IMR-90 (cell line): ENCODE results near the gene MROH7. TPM values are rescaled to one million over a fixed set of nuclear protein-coding genes. Genes with fewer than 3 reads are reported as not detected.
A peak's percentile ranks its signal among the peaks of the same experiment; 100 is the strongest.

Experiments
- ATAC-seq: fragments of 200-7000 bp; cut with Tn5 transposase; 2 replicates; pipeline ENCODE4 v1.9.1; 2020; ENCODE audit warnings: low read depth, mild to moderate bottlenecking, moderate library complexity
- BruUV-seq: library from RNA; stranded (reverse); fragments of 400-500 nt; replicated peaks from 2 replicates; lab custom pipeline; 2021; lab: Mats Ljungman, UMichigan
- CTCF ChIA-PET: fragments of 300-600 bp; formaldehyde crosslinking; extraction: SDS; loops from one replicate; lab custom pipeline; 2021; ENCODE audit warnings: antibody characterized with exemption; lab: Yijun Ruan, JAX
- POLR2A ChIA-PET: fragments of 300-600 bp; sonication (Branson Sonifier 250); formaldehyde crosslinking; loops from one replicate; lab custom pipeline; 2022; ENCODE audit warnings: antibody characterized with exemption; ENCODE audit not compliant: unreplicated experiment; lab: Charles Lee
- DNase-seq: peaks from one replicate; pipeline ENCODE4 v3.0.0; 2013
- H2AFZ ChIP-seq: replicated peaks from 2 replicates; pipeline ENCODE3; 2013; ENCODE audit warnings: low read length, mild to moderate bottlenecking; ENCODE audit not compliant: poor library complexity
- H2AK5ac ChIP-seq: 2 replicates; pipeline ENCODE4 v1.6.1; 2013; ENCODE audit warnings: low read depth, low read length, inconsistent platforms
- H2AK9ac ChIP-seq: replicated peaks from 2 replicates; pipeline ENCODE3; 2013; ENCODE audit warnings: mild to moderate bottlenecking, low read depth, low read length, moderate library complexity; ENCODE audit not compliant: poor library complexity
- H2BK120ac ChIP-seq: 2 replicates; pipeline ENCODE4 v1.6.1; 2013; ENCODE audit warnings: low read depth, low read length, inconsistent platforms
- H2BK15ac ChIP-seq: 3 replicates; pipeline ENCODE4 v1.6.1; 2013; ENCODE audit warnings: low read depth, low read length, inconsistent platforms
- H2BK20ac ChIP-seq: 2 replicates; pipeline ENCODE4 v1.6.1; 2013; ENCODE audit warnings: low read depth, mild to moderate bottlenecking, inconsistent platforms, low read length, moderate library complexity
- H2BK5ac ChIP-seq: 2 replicates; pipeline ENCODE4 v1.6.1; 2013; ENCODE audit warnings: mild to moderate bottlenecking, low read depth, low read length, inconsistent platforms; ENCODE audit not compliant: poor library complexity, severe bottlenecking
- H3K14ac ChIP-seq: replicated peaks from 2 replicates; pipeline ENCODE4 v1.6.1; 2013; ENCODE audit warnings: low read depth, low read length, inconsistent platforms
- H3K18ac ChIP-seq: 2 replicates; pipeline ENCODE4 v1.6.1; 2013; ENCODE audit warnings: low read depth, low read length, control low read depth
- H3K23ac ChIP-seq: 2 replicates; pipeline ENCODE4 v1.6.1; 2013; ENCODE audit warnings: low read depth, low read length, inconsistent platforms
- H3K27ac ChIP-seq: 2 replicates; pipeline ENCODE4 v1.5.1; 2013; ENCODE audit warnings: mild to moderate bottlenecking, control low read depth, low read length; ENCODE audit not compliant: insufficient read depth
- H3K27me3 ChIP-seq: 2 replicates; pipeline ENCODE4 v1.6.1; 2013; ENCODE audit warnings: low read length; ENCODE audit not compliant: control insufficient read depth, insufficient read depth
- H3K36me3 ChIP-seq: 2 replicates; pipeline ENCODE4 v1.6.1; 2013; ENCODE audit warnings: low read length, mixed read lengths; ENCODE audit not compliant: control insufficient read depth, insufficient read depth
- H3K4ac ChIP-seq: 2 replicates; pipeline ENCODE4 v1.6.1; 2013; ENCODE audit warnings: low read depth, low read length, inconsistent platforms
- H3K4me1 ChIP-seq: 2 replicates; pipeline ENCODE4 v1.6.1; 2013; ENCODE audit warnings: low read length, mixed read lengths; ENCODE audit not compliant: control insufficient read depth, insufficient read depth
- H3K4me2 ChIP-seq: 2 replicates; pipeline ENCODE4 v1.6.1; 2013; ENCODE audit warnings: low read depth, mild to moderate bottlenecking, control low read depth, low read length, moderate library complexity
- H3K4me3 ChIP-seq: 2 replicates; pipeline ENCODE4 v1.5.1; 2013; ENCODE audit warnings: low read depth, mild to moderate bottlenecking, control low read depth, low read length, moderate library complexity; ENCODE audit not compliant: insufficient read depth
- H3K56ac ChIP-seq: 2 replicates; pipeline ENCODE4 v1.6.1; 2013; ENCODE audit warnings: low read length, inconsistent platforms; ENCODE audit not compliant: insufficient read depth; ENCODE audit errors: extremely low read depth
- H3K79me1 ChIP-seq, 2 experiments: 2 replicates each; pipeline ENCODE4 v1.6.1; 2013; ENCODE audit warnings: low read length in 2 of 2, inconsistent platforms in 1 of 2, low read depth in 1 of 2
- H3K9ac ChIP-seq: 2 replicates; pipeline ENCODE4 v1.6.1; 2013; ENCODE audit warnings: low read depth, low read length, control low read depth
- H3K9me1 ChIP-seq: 2 replicates; pipeline ENCODE4 v1.6.1; 2013; ENCODE audit warnings: low read length, inconsistent platforms; ENCODE audit not compliant: insufficient read depth
- H3K9me3 ChIP-seq: 2 replicates; pipeline ENCODE4 v1.6.1; 2013; ENCODE audit warnings: low read length; ENCODE audit not compliant: control insufficient read depth, insufficient read depth
- H4K20me1 ChIP-seq: 2 replicates; pipeline ENCODE4 v1.6.1; 2013; ENCODE audit warnings: low read length, inconsistent platforms; ENCODE audit not compliant: insufficient read depth
- H4K5ac ChIP-seq: 2 replicates; pipeline ENCODE4 v1.6.1; 2013; ENCODE audit warnings: mild to moderate bottlenecking, low read depth, low read length, control low read depth
- H4K8ac ChIP-seq, 2 experiments: 2 replicates each; pipeline ENCODE4 v1.6.1; 2013; ENCODE audit warnings: low read depth in 2 of 2, low read length in 2 of 2, control low read depth in 1 of 2, inconsistent platforms in 1 of 2
- H4K91ac ChIP-seq: 2 replicates; pipeline ENCODE4 v1.6.1; 2013; ENCODE audit warnings: low read depth, low read length, inconsistent platforms; ENCODE audit not compliant: insufficient read depth
- CEBPB ChIP-seq: IDR thresholded peaks from 2 replicates; pipeline ENCODE4 v1.6.1; 2012; ENCODE audit warnings: low read depth, low read length, improper control_type of control experiment
- CHD1 ChIP-seq: IDR thresholded peaks from 2 replicates; pipeline ENCODE4 v1.6.1; 2012; ENCODE audit warnings: low read depth, low read length, improper control_type of control experiment
- CTCF ChIP-seq: conservative IDR thresholded peaks from 2 replicates; pipeline ENCODE4 v1.5.1; 2012; ENCODE audit warnings: mild to moderate bottlenecking, low read depth, low read length, improper control_type of control experiment
- FOS ChIP-seq: fragments of 150-350 bp; IDR thresholded peaks from 2 replicates; pipeline ENCODE4 v1.6.1; 2016; ENCODE audit warnings: low read depth, low read length
- MAFK ChIP-seq: IDR thresholded peaks from 2 replicates; pipeline ENCODE4 v1.6.1; 2012; ENCODE audit warnings: low read depth, low read length, improper control_type of control experiment
- MXI1 ChIP-seq: IDR thresholded peaks from 2 replicates; pipeline ENCODE4 v1.6.1; 2012; ENCODE audit warnings: low read depth, mild to moderate bottlenecking, low read length, moderate library complexity, borderline replicate concordance
- NFE2L2 ChIP-seq: fragments of 150-350 bp; IDR thresholded peaks from 2 replicates; pipeline ENCODE4 v1.6.1; 2016; ENCODE audit warnings: low read depth, mild to moderate bottlenecking, low read length
- POLR2A ChIP-seq: IDR thresholded peaks from 2 replicates; pipeline ENCODE4 v1.6.1; 2012; ENCODE audit warnings: mild to moderate bottlenecking, low read depth, low read length
- RAD21 ChIP-seq: IDR thresholded peaks from 2 replicates; pipeline ENCODE4 v1.6.1; 2012; ENCODE audit warnings: low read length, improper control_type of control experiment
- RCOR1 ChIP-seq: IDR thresholded peaks from 2 replicates; pipeline ENCODE4 v1.6.1; 2012; ENCODE audit warnings: mild to moderate bottlenecking, low read length, improper control_type of control experiment; ENCODE audit not compliant: insufficient replicate concordance
- RFX5 ChIP-seq: IDR thresholded peaks from 2 replicates; pipeline ENCODE4 v1.8.0; 2012; ENCODE audit warnings: low read depth, mild to moderate bottlenecking, low read length, moderate library complexity
- SMC3 ChIP-seq: fragments of 150-350 bp; IDR thresholded peaks from 2 replicates; pipeline ENCODE4 v1.6.1; 2016; ENCODE audit warnings: low read depth, mild to moderate bottlenecking, antibody characterized with exemption, low read length, moderate library complexity
- USF2 ChIP-seq: fragments of 150-350 bp; IDR thresholded peaks from 2 replicates; pipeline ENCODE4 v1.6.1; 2017; ENCODE audit warnings: mild to moderate bottlenecking, antibody characterized with exemption, low read length, low read depth
- WGBS, 2 experiments: methylation state at CpG; one replicate each; pipeline versions ENCODE4 v1.1.5 to v1.1.7; 2013; ENCODE audit warnings: missing lambda C conversion rate in 2 of 2; ENCODE audit not compliant: insufficient read length in 1 of 2; ENCODE audit errors: extremely low coverage in 2 of 2; 5-methylcytosine and 5-hydroxymethylcytosine counted together
- dilution Hi-C: fragments of 300-500 bp; cut with HindIII; formaldehyde crosslinking; loops from one replicate; pipeline ENCODE4 v1.14.3; 2018; ENCODE audit warnings: low sequenced_read_pairs; ENCODE audit not compliant: unreplicated experiment
- in situ Hi-C: fragments of 300-500 bp; cut with MboI; formaldehyde crosslinking; loops from 3 replicates; pipeline ENCODE4 v1.14.3; 2019; ENCODE audit warnings: low sequenced_read_pairs, inconsistent platforms, mixed read lengths
- intact Hi-C: fragments of 100-400 bp; cut with micrococcal nuclease; formaldehyde crosslinking; loops from 2 replicates; pipeline ENCODE4 v1.10.0; 2022
- polyA plus RNA-seq, 3 experiments: library from polyadenylated mRNA; depleted of rRNA; stranded (reverse); fragments of >200 nt; gene quantifications; 2 replicates each; pipeline ENCODE4 v1.2.3, GENCODE V29; 2012; ENCODE audit warnings: low replicate concordance in 1 of 3
- total RNA-seq: library from RNA; depleted of rRNA; stranded (reverse); fragments of >200 nt; gene quantifications from 2 replicates; pipeline ENCODE4 v1.2.3, GENCODE V29; 2012

The MROH7 gene
- total and polyA plus RNA-seq, 2 of the 4 experiments (the other 2 are of a cell fraction): not detected

DNA sequence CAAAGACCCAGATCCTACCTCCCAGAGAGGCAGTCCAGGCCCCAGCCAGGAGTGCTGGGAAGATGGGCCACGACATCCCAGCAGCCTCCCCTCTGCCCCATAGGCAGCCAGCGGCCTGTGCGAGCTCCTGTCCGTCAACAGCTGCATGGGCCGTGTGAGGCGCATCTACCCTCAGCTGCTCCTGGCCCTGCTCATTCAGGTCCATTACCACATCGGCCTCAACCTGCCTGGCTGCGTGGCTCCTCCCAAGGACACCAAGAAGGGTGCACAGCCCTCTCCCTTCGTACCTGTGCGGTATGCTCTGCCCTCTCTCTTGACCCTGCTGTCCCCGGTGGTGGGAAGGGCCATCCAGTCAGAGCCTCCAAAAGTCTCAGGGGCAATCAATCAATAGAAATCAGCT, 44.6 kb downstream of the MROH7 start:
- H3K36me3 ChIP-seq: no peaks in the 10 kb centered on the region
- no peak overlapping the region for H4K5ac ChIP-seq
- no peak overlapping the region for H3K18ac ChIP-seq
- no peak overlapping the region for H4K91ac ChIP-seq
- no peak overlapping the region for H3K14ac ChIP-seq
- H3K23ac ChIP-seq: no peak overlapping the region
- TF ChIP-seq RAD21 (no peak), RCOR1 (no peak), CEBPB (no peak), NFE2L2 (no peak), POLR2A (no peak), FOS (no peak), MXI1 (no peak), CHD1 (no peak), MAFK (no peak), SMC3 (no peak), USF2 (no peak), CTCF (no peak), RFX5 (no peak)
- no peak overlapping the region for H3K4me2 ChIP-seq
- no peak overlapping the region for H4K8ac ChIP-seq
- no peak overlapping the region for H2BK120ac ChIP-seq
- no peak for ATAC-seq
- no peak overlapping the region for H3K4me3 ChIP-seq
- no peak overlapping the region for H2BK5ac ChIP-seq
- 73% methylated on average over 8 of the region's 11 CpGs; no CpG with 5 or more reads in 1 of the 2 experiments for WGBS, 2 experiments
- H2AK9ac ChIP-seq: no peak overlapping the region
- no peaks in the 10 kb centered on the region for H3K9me1 ChIP-seq
- no peaks in the 10 kb centered on the region for H3K4me1 ChIP-seq
- peak overlapping the region; percentile 24 for H2AFZ ChIP-seq
- H3K79me1 ChIP-seq: no peaks in the 10 kb centered on the region
- H3K4ac ChIP-seq: no peak overlapping the region
- ChIA-PET CTCF (interaction anchor here (1.3 kb wide), 1 partner anchor 12 kb away, joined by 3 read pairs; no protein-coding TSS in a partner anchor), POLR2A (no interaction called here)
- no peak overlapping the region for H3K9ac ChIP-seq
- no TSS peak for BruUV-seq
- dilution Hi-C loops (no loop called here), intact Hi-C loops (no loop called here), in situ Hi-C loops (no loop called here)
- H3K27ac ChIP-seq: no peak overlapping the region
- no peak overlapping the region for H2BK20ac ChIP-seq
- H3K56ac ChIP-seq: no peak overlapping the region
- H2BK15ac ChIP-seq: no peak overlapping the region
- no peaks in the 10 kb centered on the region for H4K20me1 ChIP-seq
- no peak overlapping the region for H2AK5ac ChIP-seq
- no peaks in the 10 kb centered on the region for H3K9me3 ChIP-seq
- H3K27me3 ChIP-seq: peaks cover 47% of the 10 kb centered on the region
- DNase-seq: no peak
